Measurements from ENCODE around the gene SYNGAP1. TPM values are rescaled to one million over a fixed set of nuclear protein-coding genes. Genes with fewer than 3 reads are reported as not detected.
"Not testable (repeated sequence)": the region's sequence is repeated elsewhere in the genome, so short reads cannot be mapped to it uniquely, and the experiment has no call there.

SYNGAP1 gene
- polyA plus RNA-seq, 2 of the 4 experiments (the other 2 are of a cell fraction), result 2.2 to 10.8 TPM

DNA sequence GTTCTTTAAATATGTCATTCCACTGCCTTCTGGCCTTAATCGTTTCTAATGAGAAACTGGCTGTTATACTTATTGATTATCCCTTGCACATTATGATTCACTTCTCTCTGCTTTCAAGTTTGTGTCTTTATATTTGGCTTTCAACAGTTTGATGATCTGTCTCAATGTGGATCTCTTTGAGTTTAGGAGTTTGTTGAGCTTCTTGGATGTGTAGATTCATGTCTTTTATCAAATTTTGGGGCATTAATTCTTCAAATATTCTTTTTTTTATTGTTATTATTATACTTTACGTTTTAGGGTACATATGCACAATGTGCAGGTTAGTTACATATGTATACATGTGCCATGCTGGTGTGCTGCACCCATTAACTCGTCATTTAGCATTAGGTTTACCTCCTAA is 63.8 kb downstream of the SYNGAP1 start:
- CTCF ChIA-PET, result no interaction called here

DNA sequence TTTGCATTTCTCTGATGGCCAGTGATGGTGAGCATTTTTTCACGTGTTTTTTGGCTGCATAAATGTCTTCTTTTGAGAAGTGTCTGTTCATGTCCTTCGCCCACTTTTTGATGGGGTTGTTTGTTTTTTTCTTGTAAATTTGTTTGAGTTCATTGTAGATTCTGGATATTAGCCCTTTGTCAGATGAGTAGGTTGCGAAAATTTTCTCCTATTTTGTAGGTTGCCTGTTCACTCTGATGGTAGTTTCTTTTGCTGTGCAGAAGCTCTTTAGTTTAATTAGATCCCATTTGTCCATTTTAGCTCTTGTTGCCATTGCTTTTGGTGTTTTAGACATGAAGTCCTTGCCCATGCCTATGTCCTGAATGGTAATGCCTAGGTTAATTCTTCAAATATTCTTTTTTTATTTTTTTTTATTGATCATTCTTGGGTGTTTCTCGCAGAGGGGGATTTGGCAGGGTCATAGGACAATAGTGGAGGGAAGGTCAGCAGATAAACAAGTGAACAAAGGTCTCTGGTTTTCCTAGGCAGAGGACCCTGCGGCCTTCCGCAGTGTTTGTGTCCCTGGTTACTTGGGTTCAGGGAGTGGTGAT is 64.9 kb downstream of the SYNGAP1 start:
- H3K27ac ChIP-seq; FAIRE-seq; CTCF ChIA-PET; POLR2A ChIA-PET; H3K4me3 ChIP-seq; H3K4me1 ChIP-seq; H3K9me3 ChIP-seq; ATAC-seq; DNase-seq (ENCODE audit: low read depth in 1 of 2, low spot score in 1 of 2); H3K4me2 ChIP-seq: not testable (repeated sequence)
- WGBS (ENCODE audit: missing lambda C conversion rate), result 63% methylated on average over 4 of the region's 6 CpGs

More for the DNA sequence above, 63.8 kb downstream of the SYNGAP1 start:
- Histone ChIP-seq H3K4me1 (no peaks in the 10 kb centered on the region), H3K4me2 (no peak overlapping the region), H3K27ac (no peak overlapping the region), H3K9me3 (no peaks in the 10 kb centered on the region), H3K4me3 (no peak overlapping the region)
- 3% methylated on average over 3 of the region's 3 CpGs for WGBS (ENCODE audit: missing lambda C conversion rate)
- FAIRE-seq (no peak), DNase-seq (ENCODE audit: low read depth in 1 of 2, low spot score in 1 of 2) (no peak), ATAC-seq (no peak)
- POLR2A ChIA-PET, result no interaction called here
- no peak for TF ChIP-seq NR3C1 (IDR thresholded peaks at IDR 0.05)
- TF ChIP-seq MAZ (IDR thresholded peaks at IDR 0.05; ENCODE audit: borderline replicate concordance, low read depth, low read length), result no peak
- no peak for TF ChIP-seq RCOR1 (IDR thresholded peaks at IDR 0.05; ENCODE audit: low read depth, low read length)
- TF ChIP-seq PHF8 (IDR thresholded peaks at IDR 0.05; ENCODE audit: borderline replicate concordance, low read depth), result no peak
- TF ChIP-seq CBX8 (IDR thresholded peaks at IDR 0.05), result no peak
- TF ChIP-seq, protein P1, sequence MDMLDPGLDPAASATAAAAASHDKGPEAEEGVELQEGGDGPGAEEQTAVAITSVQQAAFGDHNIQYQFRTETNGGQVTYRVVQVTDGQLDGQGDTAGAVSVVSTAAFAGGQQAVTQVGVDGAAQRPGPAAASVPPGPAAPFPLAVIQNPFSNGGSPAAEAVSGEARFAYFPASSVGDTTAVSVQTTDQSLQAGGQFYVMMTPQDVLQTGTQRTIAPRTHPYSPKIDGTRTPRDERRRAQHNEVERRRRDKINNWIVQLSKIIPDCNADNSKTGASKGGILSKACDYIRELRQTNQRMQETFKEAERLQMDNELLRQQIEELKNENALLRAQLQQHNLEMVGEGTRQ (IDR thresholded peaks at IDR 0.05), result no peak
- TF ChIP-seq HDAC2 (IDR thresholded peaks at IDR 0.05), result no peak
- TF ChIP-seq, protein P2, sequence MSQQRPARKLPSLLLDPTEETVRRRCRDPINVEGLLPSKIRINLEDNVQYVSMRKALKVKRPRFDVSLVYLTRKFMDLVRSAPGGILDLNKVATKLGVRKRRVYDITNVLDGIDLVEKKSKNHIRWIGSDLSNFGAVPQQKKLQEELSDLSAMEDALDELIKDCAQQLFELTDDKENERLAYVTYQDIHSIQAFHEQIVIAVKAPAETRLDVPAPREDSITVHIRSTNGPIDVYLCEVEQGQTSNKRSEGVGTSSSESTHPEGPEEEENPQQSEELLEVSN (IDR thresholded peaks at IDR 0.05; ENCODE audit: borderline replicate concordance, low read depth), result no peak
- no peak for TF ChIP-seq EHF (CRISPR knock-in tag; IDR thresholded peaks at IDR 0.05)
- TF ChIP-seq, protein P3, sequence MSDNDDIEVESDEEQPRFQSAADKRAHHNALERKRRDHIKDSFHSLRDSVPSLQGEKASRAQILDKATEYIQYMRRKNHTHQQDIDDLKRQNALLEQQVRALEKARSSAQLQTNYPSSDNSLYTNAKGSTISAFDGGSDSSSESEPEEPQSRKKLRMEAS (IDR thresholded peaks at IDR 0.05), result no peak

DNA sequence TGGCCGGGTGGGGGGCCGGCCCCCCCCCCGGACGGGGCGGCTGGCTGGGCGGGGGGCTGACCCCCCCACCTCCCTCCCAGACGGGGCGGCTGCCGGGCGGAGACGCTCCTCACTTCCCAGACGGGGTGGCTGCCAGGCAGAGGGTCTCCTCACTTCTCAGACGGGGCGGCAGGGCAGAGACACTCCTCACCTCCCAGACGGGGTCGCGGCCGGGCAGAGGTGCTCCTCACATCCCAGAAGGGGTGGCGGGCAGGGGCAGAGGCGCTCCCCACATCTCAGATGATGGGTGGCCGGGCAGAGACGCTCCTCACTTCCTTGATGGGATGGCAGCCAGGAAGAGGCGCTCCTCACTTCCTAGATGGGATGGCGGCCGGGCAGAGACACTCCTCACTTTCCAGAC is 65.8 kb downstream of the SYNGAP1 start:
- H3K4me2 ChIP-seq; H3K4me3 ChIP-seq; POLR2A ChIA-PET; DNase-seq (ENCODE audit: low read depth in 1 of 2, low spot score in 1 of 2); H3K27ac ChIP-seq; H3K9me3 ChIP-seq; CTCF ChIA-PET; H3K4me1 ChIP-seq; FAIRE-seq; ATAC-seq: not testable (repeated sequence)
- no CpG with 5 or more reads among the region's 25 CpGs for WGBS (ENCODE audit: missing lambda C conversion rate)

DNA sequence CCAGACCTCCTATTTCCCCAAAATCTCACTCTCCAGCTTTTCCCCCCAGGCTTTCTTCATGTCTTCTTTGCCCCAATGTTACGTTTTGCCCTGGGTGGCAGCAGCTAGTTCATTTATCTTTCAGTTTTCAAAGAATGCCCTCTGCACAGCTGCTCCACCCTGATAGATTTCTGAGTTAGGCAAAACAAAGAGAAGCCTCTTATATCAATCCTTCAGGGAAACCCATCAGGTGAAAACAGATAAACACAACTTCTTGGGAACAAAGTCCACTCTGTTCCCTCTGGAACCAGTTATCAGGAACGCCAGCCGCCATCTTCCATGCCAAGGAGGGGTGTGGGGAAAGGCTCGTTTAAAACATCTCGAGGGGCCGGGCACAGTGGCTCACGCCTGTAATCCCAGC is 68.5 kb downstream of the SYNGAP1 start:
- no peak overlapping the region for H3K4me2 ChIP-seq
- CTCF ChIA-PET, result no interaction called here

More for the DNA sequence above, 68.5 kb downstream of the SYNGAP1 start:
- WGBS (ENCODE audit: missing lambda C conversion rate), result 69% methylated on average over 7 of the region's 7 CpGs
- H3K27ac ChIP-seq, result no peak overlapping the region
- H3K4me1 ChIP-seq, result no peaks in the 10 kb centered on the region
- H3K9me3 ChIP-seq, result no peaks in the 10 kb centered on the region
- no peak overlapping the region for H3K4me3 ChIP-seq
- no peak for DNase-seq (ENCODE audit: low read depth in 1 of 2, low spot score in 1 of 2)
- POLR2A ChIA-PET, result no interaction called here
- TF ChIP-seq RFX5 (IDR thresholded peaks at IDR 0.05) (no peak), NFE2L2 (conservative IDR thresholded peaks at IDR 0.05; ENCODE audit: low read length) (no peak), ZC3H11A (IDR thresholded peaks at IDR 0.05) (no peak), FOSB (CRISPR knock-in tag; IDR thresholded peaks at IDR 0.05) (no peak), CBX8 (IDR thresholded peaks at IDR 0.05) (no peak), MAZ (IDR thresholded peaks at IDR 0.05; ENCODE audit: borderline replicate concordance, low read depth, low read length) (no peak), HOXA7 (CRISPR knock-in tag; IDR thresholded peaks at IDR 0.05) (no peak)
- TF ChIP-seq, protein P4, sequence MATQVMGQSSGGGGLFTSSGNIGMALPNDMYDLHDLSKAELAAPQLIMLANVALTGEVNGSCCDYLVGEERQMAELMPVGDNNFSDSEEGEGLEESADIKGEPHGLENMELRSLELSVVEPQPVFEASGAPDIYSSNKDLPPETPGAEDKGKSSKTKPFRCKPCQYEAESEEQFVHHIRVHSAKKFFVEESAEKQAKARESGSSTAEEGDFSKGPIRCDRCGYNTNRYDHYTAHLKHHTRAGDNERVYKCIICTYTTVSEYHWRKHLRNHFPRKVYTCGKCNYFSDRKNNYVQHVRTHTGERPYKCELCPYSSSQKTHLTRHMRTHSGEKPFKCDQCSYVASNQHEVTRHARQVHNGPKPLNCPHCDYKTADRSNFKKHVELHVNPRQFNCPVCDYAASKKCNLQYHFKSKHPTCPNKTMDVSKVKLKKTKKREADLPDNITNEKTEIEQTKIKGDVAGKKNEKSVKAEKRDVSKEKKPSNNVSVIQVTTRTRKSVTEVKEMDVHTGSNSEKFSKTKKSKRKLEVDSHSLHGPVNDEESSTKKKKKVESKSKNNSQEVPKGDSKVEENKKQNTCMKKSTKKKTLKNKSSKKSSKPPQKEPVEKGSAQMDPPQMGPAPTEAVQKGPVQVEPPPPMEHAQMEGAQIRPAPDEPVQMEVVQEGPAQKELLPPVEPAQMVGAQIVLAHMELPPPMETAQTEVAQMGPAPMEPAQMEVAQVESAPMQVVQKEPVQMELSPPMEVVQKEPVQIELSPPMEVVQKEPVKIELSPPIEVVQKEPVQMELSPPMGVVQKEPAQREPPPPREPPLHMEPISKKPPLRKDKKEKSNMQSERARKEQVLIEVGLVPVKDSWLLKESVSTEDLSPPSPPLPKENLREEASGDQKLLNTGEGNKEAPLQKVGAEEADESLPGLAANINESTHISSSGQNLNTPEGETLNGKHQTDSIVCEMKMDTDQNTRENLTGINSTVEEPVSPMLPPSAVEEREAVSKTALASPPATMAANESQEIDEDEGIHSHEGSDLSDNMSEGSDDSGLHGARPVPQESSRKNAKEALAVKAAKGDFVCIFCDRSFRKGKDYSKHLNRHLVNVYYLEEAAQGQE (IDR thresholded peaks at IDR 0.05), result no peak
- ATAC-seq, result no peak
- FAIRE-seq, result no peak
